Measurements from ENCODE around the gene SMARCD1. TPM values are rescaled to one million over a fixed set of nuclear protein-coding genes. Genes with fewer than 3 reads are reported as not detected.

The SMARCD1 gene
- total RNA-seq, 1 experiment from 2014 or later: 152 TPM

DNA sequence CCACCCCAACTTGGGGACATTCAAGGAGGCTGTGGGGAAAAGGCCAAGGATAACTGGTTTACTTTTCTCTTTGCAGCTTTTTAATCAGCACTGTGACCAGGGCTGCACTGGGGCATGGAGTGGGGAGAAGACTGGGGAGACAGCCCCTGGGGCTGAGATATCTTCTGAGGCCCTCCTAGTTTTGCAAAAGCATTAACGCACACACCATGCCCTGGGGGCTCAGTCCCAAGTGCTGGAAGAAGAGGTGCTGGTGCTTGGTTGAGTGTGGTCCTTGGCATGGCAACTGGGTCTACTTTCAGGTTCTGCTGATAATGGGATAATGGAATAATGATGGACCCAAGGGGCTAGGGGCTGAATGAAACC, 9.4 kb upstream of the SMARCD1 start:
- H3K27me3 Mint-ChIP-seq (ENCODE audit: low read depth): peaks cover 11% of the 10 kb centered on the region
- Histone ChIP-seq H3K79me2 (ENCODE audit: insufficient read depth, low read length) (no peaks in the 10 kb centered on the region), H2BK120ac (ENCODE audit: low read depth, low read length, poor library complexity, severe bottlenecking) (no peak overlapping the region), H4K20me1 (ENCODE audit: control insufficient read depth, insufficient read depth, insufficient read length) (no peaks in the 10 kb centered on the region), H3K23ac (ENCODE audit: insufficient read length, low read depth, low read length) (no peak overlapping the region), H3K79me1 (ENCODE audit: insufficient read depth, low read depth, low read length, poor library complexity, severe bottlenecking) (no peaks in the 10 kb centered on the region), H4K8ac (replicated peaks; ENCODE audit: insufficient read length, low read depth, low read length) (no peak overlapping the region), H2BK5ac (ENCODE audit: insufficient read length, low read length) (no peak overlapping the region), H2BK15ac (ENCODE audit: low read depth, low read length) (no peak overlapping the region), H3K14ac (ENCODE audit: insufficient read depth, low read length) (no peak overlapping the region), H3K9ac (ENCODE audit: extremely low read depth, insufficient read length, low read length) (no peak overlapping the region), H3K4ac (ENCODE audit: low read depth, low read length) (no peak overlapping the region), H4K91ac (ENCODE audit: insufficient read length, low read depth, low read length) (no peak overlapping the region), H3K27me3 (ENCODE audit: insufficient read depth, low read length) (no peaks in the 10 kb centered on the region), H3K4me2 (ENCODE audit: insufficient read depth, insufficient read length, low read length) (no peak overlapping the region), H3T11ph (ENCODE audit: low read length) (no peak overlapping the region), H4K5ac (ENCODE audit: insufficient read length, low read depth, low read length) (no peak overlapping the region), H2BK12ac (ENCODE audit: insufficient read length, low read depth, low read length) (no peak overlapping the region), H3K18ac (ENCODE audit: insufficient read length, low read depth, low read length) (no peak overlapping the region), H3K56ac (ENCODE audit: insufficient read length, low read depth, low read length) (no peak overlapping the region), H2BK20ac (ENCODE audit: low read depth, low read length, poor library complexity, severe bottlenecking) (no peak overlapping the region), H2AK5ac (ENCODE audit: insufficient read length, low read length) (no peak overlapping the region), H3K23me2 (ENCODE audit: insufficient read length, low read depth, low read length, poor library complexity, severe bottlenecking) (no peaks in the 10 kb centered on the region), H3K27ac (ENCODE audit: insufficient read length, low read depth, low read length) (no peak overlapping the region), H2AFZ (ENCODE audit: low read length) (no peak overlapping the region), H3K9me3 (ENCODE audit: control insufficient read depth, low read depth, low read length) (no peaks in the 10 kb centered on the region), H3K4me1 (ENCODE audit: insufficient read depth, low read length) (no peaks in the 10 kb centered on the region)
- no peak overlapping the region; a peak in 1 of 5 replicates for H3K4me3 Mint-ChIP-seq
- no peaks in the 10 kb centered on the region; a peak in 1 of 7 replicates for H3K36me3 Mint-ChIP-seq (ENCODE audit: insufficient read depth in 1 of 3, low read depth in 3 of 3)
- no peaks in the 10 kb centered on the region for H3K9me3 Mint-ChIP-seq
- H3K4me1 Mint-ChIP-seq: peaks cover 19 to 31% of the 10 kb centered on the region in 2 experiments
- DNase-seq: no peak
- H3K27ac Mint-ChIP-seq: no peak overlapping the region
- TF ChIP-seq, protein P1, sequence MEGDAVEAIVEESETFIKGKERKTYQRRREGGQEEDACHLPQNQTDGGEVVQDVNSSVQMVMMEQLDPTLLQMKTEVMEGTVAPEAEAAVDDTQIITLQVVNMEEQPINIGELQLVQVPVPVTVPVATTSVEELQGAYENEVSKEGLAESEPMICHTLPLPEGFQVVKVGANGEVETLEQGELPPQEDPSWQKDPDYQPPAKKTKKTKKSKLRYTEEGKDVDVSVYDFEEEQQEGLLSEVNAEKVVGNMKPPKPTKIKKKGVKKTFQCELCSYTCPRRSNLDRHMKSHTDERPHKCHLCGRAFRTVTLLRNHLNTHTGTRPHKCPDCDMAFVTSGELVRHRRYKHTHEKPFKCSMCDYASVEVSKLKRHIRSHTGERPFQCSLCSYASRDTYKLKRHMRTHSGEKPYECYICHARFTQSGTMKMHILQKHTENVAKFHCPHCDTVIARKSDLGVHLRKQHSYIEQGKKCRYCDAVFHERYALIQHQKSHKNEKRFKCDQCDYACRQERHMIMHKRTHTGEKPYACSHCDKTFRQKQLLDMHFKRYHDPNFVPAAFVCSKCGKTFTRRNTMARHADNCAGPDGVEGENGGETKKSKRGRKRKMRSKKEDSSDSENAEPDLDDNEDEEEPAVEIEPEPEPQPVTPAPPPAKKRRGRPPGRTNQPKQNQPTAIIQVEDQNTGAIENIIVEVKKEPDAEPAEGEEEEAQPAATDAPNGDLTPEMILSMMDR (conservative IDR thresholded peaks at IDR 0.05): no peak
- WGBS (ENCODE audit: extremely low coverage, insufficient read length, low lambda C conversion rate): no CpG with 5 or more reads among the region's 1 CpG

All from H9 (cell line).